Cortex of kidney (tissue), 1 donor: ENCODE data around the gene LRRC75B.
A peak's percentile ranks its signal among the peaks of the same experiment; 100 is the strongest.

Experiments used
- DNase-seq: peaks from one replicate; lab custom pipeline; 2025; lab: John Stamatoyannopoulos, UW

LRRC75B gene

DNA sequence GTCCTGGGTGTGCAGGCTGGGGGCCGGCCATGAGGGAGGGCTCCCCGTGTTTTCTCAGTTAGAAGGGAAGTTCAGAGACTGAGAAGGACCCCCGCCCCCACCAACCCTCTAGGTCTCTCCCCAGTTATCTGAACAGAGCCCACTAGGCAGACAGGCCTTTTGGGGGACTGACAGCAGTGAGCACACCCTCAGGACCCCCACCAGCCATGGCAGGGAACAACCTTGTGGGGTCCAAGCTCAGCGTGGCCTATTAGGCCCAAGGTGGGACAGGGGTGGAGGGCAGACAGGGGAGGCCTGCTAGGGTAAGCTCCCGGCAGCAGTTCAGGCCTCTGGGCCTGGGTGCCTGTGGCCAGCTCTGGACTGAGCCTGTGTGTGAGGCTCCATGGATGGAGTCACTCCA lies 5.6 kb downstream of the LRRC75B start:
- DNase-seq, result no peak

DNA sequence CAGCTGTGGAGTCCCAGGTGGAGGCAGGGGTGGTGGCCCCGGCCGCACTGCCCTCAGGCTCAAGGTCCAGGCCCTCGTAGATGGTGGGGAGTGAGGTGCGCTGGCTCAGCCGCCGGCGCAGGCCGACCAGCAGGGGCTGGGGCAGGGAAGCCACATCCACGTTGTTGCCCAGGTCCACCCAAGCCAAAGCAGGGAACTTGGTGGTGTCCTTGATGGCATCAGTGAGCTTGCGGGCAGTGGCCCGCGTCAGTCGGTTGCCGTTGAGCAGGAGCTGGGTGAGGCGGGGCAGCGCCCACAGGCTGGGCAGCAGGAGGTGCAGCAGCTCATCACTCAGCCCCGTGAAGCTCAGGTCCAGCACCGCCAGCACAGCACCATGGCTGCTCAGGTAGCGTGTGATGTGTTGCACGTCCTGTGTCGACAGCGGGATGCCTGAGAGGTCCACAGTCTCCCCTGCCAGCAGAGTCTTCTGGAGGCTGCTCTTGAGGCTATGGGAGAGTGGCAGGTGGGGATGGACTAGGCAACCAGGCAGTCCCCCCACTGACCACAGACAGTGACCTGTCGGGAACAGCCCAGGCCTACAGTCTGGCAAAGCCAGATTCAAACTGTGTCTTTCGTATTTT lies 6.8 kb downstream of the LRRC75B start:
- no peak for DNase-seq

DNA sequence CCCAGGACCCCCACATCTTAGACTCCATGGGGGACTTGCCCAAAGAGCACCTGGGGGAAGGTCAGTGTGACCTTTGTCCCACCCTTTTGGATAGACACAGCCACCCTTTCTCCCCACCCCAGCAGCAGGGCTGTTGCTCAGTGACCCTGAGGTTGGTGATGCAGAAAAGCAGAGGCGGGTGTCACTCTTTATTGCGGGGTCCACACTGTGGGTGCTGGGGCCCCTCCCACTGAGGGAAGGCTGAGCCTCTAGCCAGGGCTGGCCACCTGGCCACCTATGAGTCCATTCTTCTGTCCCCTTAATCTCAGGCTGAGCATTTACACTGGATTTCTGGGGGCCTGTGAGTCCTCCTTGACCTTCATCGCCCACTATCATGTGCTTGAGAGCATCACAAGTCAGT lies 7.4 kb downstream of the LRRC75B start:
- no peak for DNase-seq

DNA sequence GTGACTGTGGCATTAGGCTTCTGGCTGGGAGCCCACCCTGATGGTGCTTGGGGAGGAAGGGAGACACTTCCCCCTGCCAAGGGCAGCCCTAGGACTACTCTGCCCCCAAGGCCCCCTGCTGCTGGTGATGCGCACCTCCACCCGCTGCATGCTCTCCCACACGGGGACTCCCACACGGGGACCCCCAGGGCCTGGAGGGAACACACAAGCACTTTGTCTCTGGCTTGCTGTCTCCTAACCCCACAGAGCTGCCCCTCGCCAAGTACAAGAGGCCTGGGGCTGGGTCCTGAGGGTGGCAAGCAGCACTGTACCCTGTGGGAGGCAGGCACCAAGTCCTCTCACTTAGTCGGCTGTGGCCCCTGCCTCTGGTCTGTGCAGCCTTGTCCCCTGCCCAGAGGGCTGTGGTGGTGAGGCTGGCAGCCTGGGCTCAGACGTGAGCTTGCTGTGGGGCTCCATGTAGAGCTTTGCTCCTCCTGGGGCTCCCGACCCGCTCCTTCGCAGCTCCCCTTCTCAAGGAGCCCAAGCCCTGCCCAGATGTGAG lies 7.9 kb downstream of the LRRC75B start:
- no peak for DNase-seq

DNA sequence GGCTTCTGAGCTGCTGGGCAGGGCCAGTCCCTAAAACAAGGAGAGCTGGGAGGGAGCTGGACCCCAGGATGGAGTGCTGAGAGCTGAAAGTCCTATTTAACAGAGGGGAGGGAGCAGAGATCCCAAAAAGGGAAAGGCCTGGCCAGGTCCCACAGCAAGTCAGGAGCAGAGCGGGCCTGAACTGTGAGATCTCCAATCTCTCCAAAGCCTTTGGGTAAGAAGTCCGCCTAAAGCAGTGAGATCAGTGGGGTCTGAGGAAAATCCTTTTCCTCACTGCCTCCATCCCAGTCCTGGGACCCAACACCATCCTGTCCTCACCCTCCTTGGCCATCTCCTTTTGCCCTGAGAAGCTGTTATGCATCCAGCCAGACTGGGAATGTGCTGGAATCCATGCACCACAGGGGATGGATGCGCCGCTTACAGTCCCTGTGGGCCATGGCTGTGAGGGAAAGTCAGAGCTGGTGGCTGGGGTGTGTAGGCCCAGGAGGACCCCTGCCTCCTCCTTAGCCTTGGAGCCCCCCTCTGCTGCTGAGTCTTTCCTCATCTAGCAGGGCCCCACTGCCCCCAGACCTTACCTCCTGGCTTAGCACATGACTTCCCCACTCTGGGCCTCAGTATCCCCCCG lies 8.6 kb downstream of the LRRC75B start:
- no peak for DNase-seq

DNA sequence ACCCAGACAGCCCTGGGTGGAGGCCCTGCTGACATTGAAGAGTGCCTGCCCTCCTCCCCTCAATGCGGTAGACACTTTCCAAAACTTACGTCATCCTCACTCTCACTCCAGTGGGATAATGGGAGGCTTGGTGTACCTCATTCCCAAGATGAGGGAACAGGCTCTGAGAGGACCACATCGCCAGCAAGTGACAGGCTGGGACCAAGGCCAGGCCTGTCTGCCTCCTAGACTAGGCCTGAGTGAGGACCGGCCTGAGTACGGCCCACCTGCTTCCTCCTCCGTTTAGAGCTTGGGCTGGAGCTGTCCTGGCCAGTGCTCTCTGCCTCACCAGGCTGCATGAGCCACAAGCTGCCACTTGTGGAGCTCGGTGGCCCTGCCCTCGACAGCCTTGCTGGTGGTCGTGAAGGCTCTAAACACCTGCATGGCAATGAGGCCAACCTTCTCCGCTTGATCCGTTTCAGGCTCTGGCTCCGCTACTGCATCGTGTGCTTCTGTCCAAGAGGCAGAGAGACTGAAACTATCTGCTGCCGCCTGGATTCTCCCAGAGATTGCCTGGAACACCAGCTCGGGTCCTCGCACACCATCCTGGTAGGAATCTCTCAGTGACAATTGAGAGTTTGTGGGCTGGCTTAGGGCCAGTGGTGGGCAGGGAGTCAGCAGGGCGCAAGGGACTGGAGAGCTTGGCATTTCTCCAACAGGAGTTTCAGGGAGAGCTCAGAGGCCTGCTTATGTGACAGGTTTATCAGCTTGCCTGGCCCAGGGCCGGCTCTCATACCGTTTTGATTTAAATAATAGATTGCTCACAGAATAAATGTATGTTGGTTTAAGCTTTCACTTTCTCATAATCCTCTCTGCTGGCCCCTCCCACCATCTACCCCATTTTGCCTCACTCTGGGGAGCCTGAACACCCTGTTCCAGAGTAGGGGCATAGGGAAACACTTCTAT lies 9.4 kb downstream of the LRRC75B start:
- no peak for DNase-seq

DNA sequence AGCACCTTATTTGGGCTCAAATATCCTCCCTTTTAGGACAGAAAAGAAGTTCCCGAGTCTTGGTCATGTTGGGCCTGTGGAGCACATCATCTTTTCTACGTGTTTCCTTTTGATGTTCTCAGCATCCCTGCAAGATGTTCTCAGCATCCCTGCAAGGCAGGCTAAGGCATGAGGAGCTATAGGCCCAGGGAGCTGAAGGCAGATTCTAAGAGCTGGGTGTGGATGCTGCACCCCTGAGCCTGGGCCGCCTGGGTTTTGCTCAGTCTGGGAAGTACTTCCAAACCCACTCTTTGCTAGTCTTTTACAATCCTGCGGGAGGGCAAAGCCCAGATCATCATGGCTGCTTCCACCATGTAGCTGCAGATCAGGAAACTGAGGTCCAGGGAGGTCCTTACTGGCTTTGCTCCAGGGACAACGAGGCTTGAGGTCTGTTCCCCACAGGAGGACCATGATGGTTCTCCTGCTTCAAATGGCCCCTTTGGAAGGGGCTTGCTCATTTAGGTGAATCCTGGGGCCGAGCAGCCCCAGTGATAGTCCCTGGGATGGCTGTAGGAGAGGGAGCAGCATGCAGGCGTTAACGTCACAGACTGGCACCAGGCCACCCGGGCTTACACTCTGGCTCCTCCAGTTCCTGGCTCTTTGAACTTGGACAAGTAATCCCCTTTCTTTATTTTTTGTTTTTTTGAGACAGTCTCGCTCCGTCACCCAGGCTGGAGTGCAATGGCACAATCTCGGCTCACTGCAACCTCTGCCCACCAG lies 10.6 kb downstream of the LRRC75B start:
- DNase-seq, result no peak

DNA sequence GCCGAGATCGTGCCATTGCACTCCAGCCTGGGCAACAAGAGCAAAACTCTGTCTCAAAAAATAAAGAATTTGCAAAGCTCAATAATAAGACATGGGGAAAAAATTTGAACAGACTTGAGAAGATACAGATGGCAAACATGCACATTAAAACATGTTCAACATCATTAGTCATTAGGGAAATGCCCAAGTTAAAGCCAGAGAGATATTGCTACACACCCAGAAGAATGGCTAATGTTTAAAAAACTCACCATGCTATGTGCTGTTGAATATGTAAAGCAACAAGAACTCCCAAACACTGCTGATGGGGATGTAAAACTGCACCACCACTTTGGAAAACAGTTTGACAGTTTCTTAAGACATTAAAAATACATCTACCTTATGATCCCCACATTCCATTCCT lies 12.6 kb downstream of the LRRC75B start:
- no peak for DNase-seq

DNA sequence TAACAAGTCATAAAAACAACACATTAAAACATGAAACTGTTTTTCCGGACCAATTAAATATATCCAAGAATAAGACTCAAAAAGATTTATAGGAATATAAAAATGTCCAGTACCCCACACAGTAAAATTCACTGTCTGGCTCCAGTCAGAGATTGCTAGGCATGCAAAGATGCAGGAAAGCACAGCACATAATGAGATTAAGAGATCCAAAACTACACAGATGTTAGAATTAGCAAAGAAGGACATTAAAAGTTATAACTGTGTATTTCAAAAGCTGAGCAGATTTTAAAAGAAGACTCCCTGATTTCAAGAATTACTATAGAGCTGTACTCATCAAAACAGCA lies 13.6 kb downstream of the LRRC75B start:
- no peak for DNase-seq

DNA sequence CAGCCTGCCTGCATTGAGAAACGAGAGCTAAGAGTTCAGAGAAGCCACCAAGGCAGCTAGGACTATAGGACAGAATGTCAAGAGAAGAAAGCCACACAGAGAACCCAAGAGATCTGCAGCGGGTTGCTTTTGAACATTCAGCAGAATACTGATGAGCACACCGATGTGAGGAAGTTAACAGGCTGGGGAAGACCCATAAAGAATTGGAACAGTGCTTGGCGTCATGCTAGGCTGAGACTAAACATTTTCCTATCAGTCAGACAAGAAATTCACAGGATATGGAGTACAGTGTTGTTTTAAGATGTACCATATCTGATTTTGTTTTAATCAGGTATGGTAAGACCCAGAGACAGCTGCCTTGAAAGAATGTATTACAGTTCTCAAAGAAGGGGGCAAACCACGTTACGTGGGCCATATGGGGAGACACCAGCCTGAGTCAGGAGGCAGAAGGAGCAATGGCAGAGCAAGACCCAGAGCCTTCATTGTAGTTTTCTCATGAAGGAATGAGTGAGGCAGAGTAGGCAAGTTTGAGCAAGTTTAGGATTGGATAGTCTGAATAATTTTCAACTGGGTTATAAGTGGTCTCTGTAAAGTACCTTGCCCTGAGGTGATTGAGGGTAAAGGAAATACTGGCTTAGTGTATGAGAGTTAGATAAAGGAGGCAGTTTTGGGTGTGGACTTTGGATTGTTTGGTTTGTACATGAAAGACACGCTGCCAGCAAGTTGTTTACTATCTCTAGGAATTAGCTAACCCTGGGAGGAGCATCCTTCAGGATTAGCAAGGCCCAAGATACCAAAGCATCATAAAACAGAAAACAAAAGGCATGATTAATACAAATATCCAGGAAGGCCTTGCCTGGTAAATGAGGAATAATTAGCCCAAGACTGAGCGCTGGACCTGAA lies 14.3 kb downstream of the LRRC75B start:
- no peak for DNase-seq

DNA sequence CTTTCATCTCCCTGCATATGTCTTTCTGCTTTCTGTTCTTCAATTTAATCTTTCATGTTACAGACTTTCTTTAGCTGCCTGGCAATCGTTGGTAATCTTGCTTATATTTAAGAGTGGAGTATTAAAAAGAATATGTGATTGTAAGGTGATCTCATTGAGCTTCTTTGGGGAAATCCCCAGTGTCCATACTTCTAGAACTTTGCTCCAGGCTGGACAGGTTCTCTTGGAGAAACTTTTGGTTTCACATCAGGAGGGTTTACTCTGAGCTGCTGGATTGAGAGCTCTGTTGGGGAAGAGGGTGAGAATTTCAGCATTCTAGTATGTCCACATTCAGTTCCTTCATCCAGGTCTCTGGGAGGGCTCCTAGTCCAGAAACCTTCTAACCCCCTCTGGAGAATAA lies 16.1 kb downstream of the LRRC75B start:
- DNase-seq, result no peak

DNA sequence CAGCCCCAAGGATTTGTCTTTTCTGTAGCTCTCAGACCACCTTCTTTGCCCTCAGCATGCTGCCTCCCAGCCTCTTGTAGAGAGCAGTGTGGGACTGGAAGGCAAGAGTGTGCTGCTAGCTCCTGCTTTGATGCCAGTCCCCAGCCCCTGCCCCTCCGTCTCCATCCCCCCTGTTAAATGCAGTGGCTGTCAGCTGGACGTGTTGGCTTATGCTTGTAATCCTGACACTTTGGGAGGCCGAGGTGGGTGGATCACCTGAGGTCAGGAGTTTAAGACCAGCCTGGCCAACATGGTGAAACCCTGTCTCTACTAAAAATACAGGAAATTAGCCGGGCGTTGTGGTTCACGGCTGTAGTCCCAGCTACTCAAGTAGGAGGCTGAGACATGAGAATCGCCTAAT lies 21.6 kb downstream of the LRRC75B start:
- DNase-seq, result no peak

DNA sequence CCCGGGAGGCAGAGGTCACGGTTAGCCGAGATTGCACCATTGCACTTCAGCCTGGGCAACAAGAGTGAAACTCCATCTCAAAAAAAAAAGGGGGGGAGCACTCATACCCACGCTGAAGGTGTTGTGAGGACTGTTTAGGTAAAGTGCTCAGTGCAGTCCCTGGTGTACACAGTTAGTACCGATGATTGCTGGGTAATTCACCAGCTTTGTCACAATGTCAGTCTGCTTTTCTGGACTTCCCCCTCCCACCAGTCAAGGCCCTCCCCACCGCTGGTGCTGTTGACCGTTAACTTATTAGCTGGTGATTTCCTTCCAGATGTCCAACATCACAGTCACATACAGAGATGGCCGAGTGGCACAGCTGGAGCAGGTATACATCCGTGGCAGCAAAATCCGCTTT lies 25.2 kb downstream of the LRRC75B start:
- no peak for DNase-seq

DNA sequence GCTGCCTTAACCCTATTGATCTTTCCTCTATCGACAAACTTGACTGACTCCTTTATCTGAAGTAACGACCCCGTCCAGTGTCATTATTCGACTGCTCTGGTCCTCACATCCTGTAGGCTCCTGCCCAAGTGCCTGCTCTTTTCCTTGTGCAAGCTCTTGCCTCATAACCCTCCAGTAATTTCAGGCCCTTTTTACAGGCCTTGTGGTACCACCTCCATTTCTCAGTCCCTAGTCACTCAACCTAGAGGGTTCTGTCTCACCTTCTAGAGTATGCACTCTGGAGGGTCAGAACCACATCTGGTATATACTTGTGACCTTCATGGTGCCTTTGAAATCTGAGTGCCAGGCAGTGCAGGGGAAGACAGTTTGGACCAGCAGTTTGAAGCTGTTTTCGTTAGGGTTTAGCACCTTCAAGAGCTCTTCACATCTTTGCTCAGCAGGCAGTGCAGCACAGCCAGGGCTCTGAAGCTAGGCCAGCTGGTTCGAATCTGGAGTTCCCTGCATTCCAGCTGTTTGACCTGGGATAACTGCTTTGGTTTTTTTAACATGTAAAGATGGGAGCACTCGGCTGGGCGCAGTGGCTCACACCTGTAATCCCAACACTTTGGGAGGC lies 25.9 kb downstream of the LRRC75B start:
- DNase-seq, result no peak

DNA sequence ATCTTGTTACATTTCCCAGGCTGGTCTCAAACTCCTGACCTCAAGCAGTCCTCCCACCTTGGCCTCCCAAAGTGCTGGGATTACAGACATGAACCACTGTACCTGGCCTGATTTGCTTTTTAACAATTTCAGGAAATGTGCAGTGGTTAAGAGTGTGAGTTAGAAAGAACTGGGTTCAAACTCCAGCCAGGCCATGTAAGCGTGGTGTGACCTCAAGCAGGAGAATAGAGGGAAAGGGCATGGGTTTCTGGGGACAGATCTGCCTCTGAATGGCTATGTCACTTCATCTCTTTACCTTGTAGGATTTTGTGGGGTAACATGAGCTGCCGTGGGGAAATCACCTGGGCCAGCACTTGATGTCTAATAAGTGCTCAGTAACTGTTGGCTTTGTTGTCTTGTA lies 27.8 kb downstream of the LRRC75B start:
- no peak for DNase-seq

DNA sequence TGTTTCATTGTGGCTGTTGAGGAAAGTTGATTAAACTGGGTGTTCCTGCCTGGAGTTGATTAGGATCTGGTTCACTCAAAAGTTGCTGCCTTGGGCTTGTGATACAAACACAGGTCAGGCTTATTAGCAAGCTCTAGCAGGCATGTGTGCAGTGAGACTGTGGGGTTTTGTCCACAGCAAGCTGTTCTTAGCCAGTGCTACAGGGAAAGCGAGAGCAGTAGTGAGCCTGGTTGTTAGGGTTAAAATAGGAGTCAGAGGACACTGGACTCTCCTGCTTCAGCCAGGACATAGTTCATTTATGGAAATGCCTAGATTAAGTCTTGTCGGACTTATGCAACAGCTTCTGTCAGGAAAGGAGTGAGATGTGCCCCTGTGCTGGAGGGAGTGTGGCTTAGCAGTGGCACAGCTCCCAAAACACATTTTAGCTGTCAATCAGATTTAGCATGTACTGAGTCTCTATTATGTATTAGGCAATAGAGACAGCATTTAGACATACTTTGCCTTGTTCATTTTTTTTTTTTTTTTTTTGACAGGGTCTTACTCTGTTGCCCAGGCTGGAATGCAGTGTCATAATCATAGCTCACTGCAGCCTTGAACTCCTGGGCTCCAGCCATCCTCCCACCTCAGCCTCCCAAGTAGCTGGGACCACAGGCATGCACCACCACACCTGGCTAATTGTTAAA lies 28.4 kb downstream of the LRRC75B start:
- no peak for DNase-seq

DNA sequence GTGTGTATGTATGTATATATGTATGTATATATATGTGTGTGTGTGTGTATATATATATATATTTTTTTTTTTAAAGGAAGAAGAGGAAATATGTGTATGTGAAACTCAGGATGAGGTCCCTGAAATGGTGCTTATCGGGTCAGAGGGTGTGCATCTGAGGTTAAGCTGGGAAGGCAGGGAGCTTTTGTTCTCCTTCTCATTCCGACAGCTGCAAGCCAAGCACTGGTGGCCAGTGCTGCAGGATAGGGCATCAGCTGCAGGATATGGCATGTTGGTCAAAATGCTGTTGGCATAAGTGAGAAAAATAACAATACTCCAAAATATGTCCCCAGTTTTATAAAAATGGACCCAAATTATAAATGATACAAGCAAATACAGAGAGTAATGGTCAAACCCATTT lies 29.6 kb downstream of the LRRC75B start:
- DNase-seq, result no peak

DNA sequence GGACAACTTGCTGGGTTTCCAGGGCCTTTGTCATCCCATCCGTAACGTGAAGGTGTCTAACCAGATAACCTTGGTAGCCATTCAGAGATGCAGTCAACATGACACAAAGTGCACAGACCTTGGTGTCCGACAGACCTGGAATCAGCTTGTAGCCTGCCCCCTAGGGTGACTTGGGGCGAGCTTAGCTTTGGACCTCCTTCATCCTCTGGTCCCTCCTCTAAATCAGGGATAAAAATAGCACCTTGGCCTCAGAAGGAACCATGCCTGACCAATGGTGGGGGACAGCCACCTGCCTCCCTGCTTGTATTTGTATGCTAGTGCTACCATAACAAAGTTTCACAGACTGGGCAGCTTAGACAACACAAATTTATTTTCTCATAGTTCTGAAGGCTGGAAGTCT lies 33.4 kb downstream of the LRRC75B start:
- DNase-seq, result no peak

DNA sequence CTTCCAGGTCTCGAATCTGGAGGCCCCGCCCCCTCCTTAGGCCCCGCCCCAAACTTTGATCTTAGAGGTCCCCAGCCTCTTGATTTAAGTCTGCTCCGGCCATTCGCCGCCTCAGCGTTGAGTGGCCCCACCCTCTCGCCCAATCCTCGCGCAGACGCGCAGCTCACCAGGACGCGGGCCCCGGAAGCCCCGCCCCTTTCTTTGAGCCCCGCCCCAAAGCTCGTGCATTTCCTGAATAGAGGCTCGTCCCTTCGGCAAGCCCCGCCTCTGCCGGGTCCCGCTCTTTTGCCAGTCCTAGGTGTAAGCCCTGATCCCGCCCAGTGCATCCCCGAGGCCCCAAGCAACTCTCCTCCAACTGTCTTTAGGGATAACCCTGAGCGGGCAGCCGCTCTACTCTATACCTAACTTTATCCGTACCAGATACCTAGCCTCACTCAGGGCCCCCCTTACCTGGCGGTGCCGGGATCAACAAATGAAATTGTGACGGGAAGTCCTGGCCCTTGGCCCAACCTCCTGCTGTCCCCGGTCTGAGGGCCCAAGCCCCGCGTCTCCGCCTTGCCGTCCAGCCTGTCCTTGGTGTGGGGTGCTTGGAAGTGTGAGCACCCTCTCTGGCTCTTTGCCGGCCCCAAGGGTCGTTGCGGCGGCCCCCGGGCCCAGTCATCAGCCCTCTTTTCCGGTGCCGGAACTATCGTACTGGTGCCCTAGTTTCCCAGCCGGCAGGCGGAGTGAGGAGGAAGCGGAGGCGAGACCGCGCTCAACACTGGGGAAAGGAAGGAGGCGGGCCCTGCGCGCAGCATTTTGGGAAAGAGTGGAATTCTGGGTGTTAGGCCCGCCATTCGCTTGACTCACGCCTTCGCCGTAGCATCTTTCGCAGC lies 37.5 kb downstream of the LRRC75B start, which contains the start of gene SNRPD3:
TSS of gene SNRPD3 (plus strand) at position 835 of the 875 bp plus-strand sequence. CDS start 1,676 bp downstream, outside the sequence.
- peak; percentile 73 for DNase-seq
